ENCODE measurements around the gene SLC12A7.
"Not testable (repeated sequence)": the region's sequence is repeated elsewhere in the genome, so short reads cannot be mapped to it uniquely, and the experiment has no call there.

SLC12A7 gene

DNA sequence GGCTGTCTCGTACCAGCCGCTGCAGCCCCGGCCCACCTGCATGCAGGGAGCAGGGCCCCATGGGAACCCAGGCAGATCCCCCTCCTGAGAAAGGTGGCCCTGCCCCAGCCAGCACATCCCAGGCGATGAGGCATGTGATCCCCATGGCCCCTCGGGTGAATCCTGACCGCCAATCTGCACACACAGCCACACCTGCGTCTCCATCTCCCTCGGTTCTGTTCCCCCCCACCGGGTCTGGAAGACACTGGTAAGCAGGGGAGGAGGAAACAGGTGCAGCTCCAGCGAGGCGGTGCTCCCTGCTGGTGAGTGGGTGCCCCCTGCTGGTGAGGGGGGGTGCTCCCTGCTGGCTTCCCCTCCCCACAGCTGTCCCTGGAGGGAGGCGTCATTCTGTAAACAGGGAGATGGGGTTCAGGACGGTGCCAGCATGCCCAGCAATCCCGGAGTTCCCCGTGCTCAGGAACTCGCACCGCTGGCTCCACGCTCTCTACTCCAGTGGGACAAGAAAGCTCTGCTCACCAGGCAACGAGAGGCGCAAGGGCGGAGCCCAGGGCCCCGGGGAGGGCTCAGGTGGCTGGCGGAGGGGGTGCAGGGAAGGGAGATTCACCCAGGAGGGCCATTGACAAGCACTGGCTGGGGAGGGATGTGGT is 28.4 kb upstream of the SLC12A7 start:
- DNase-seq: peak; percentile 73

DNA sequence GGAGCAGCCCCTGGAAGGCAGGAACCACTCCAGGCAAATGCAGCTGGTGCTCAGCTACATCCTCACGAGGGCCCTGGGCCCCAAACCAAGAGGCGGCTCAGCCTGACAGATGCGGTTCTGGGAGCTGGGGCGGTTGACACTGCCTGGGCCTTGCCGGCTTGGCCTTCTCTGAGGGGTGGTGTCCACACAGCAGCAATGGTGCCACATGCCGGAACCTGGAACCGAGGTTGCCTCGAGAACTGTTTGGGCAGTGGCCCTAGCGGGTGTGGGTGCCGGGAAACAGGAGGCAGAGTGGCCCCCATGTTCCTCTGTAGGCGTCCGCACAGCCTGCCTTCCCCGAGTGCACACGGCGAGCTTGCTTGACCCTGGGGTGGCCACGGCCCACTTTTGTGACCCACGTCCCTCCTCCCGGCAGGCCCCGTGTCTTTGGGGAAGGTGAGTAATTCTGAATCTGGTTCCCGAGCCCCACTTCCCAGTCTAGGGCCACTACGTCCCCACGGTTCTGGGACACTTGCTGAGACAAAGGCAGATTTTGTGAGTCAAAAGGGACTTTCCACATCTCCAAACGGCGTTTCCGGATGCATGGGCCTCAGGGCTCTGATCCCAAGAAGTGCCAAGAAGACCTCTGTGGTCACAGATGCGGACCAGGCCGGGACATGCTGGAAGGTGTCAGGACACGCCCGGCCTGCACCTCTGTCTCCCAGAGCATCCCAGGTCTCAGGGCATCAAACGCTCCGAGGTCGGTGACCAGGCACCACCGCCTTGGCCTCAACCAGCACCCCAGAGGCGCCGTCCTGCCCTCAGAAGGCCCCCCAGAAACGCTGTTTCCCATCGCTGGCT is 27.7 kb upstream of the SLC12A7 start:
- DNase-seq: no peak

DNA sequence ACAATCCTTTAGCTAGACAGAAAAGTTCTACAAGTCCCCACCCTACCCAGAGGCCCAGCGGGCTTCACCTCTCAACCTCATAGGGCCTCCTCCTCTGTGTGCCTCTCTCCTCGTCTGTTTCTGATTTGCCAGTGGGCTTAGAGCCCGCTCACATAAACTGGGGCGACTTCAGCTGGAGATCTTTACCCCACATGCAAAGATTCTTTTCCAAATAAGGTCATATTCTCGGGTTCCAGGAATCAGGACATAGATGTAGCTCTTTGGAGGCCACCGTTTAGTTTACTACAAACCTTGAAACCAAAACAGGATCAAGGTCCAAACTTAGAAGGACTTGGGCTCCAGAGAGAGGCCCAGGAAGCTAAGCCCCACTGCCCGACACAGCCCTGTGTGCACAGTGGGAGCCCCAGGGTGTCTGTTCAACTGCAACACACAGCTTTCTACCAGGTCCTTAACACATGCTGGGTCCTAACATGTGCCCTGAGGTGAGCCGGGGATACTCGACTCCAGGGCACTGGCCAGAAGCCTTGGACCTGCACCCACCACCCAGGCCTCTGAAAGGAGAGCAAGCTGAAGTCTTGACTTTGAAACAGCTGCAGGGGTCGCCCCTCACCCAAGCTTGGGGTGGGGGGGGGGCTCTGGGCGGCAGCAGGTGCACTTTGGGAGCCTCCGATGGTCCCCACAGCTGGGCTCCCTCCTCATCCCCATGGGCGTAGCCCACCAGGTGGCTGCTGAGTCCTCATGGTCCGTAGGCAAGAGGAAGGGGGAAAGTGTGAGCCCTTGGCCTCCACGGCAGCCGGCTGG is 26.8 kb upstream of the SLC12A7 start:
- DNase-seq: no peak

DNA sequence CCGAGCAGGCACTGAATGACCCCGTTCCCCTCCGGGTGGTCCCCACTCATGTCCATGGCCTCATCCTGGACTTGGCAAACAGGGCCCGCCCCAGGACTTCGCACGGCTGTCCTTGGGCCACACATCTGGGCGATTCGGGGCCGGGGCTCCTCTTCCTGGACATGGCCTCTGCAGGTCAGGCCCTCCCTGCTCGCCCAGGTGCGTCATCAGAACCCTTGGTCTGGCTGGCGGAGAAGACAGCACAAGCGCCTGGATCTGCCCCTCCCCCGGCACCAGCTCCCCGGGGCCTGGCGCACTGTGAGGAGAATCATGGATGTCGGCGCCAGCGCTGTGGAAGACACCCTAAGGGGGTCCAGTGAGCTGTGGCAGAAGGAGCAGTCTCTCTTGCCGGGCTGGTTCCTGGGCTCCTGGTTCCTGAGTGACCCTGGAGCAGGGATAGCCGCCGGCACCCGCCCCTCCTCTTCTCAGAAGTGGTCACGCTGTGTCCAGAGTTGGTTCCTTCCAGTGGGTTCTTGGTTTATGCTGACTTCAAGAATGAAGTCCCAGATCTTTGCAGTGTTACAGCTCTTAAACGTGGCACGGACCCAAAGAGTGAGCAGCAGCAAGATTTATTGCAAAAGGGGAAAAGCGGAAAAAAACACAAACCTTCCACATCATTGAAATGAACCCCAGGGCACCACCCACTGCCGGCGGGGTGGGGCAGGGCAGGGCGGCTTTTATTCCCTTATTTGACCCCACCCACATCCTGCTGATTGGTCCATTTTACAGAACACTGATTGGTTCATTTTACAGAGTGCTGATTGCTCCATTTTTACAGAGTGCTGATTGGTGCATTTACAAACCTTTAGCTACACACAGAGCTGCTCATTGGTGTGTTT is 25.9 kb upstream of the SLC12A7 start:
- DNase-seq: no peak

DNA sequence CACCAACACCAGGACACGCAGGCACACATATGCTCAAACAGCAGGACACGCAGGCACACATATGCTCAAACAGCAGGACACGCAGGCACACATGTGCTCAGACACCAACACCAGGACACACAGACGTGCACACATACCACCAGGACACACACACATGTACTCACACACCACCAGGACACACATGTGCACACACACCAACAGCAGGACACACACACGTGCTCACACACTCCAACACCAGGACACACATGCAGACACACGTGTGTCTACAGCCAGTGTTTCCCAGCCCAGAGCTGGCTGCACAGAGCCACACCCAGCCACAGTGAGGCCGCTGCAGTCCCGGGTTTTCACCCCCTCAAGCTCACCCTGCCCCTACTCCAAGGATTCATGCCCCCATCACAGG is 25.0 kb upstream of the SLC12A7 start:
- DNase-seq: no peak

DNA sequence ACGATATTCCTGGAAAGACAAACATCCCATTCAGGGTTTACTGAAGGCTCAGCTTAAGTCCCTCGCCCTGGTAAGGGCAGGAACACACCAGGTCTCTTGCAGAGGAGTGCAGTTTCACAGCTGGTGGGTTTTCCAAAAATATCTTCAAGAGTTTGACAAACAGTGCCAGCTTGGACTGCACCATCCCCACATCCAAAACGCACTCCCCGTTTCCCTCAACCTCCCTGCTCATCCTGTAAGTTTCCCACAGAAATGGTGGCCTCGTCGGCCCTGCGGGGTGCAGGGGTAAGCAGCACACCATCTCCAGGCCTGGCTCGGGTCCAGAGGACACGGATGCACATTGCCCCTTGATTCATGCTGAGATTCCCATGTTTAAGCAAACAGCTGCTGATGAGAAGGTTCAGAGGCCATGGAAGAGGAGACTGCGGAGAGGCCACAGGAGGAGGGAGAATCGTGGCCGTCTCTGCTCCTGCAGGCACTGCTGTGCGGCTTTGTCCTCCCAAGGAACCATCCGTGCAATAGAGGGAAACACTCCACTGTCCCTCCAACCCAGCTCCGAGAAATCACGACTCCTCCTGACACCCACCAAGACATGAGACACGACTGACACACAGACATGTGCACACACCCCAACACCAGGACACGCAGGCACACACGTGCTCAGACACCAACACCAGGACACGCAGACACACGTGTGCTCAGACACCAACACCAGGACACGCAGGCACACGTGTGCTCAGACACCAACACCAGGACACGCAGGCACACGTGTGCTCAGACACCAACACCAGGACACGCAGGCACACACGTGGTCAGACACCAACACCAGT is 24.0 kb upstream of the SLC12A7 start:
- no peak for DNase-seq

DNA sequence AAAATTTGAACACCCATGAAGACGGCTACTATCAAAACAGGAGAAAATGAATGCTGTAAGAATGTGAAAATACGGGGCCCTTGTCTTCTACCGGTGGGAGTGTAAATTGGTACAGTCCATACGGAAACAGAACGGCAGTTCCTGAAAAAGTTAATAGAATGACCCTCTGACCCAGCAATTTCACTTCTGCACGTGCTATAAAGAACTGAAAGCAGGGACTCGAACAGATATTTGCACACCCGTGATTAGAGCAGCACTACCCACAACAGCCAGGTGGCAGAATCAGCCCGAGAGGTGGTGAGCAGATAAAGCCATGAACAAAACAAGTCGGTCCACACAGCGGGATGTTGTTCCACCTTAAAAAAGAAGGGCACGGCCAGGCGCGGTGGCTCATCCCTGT is 22.6 kb upstream of the SLC12A7 start:
- DNase-seq: no peak

DNA sequence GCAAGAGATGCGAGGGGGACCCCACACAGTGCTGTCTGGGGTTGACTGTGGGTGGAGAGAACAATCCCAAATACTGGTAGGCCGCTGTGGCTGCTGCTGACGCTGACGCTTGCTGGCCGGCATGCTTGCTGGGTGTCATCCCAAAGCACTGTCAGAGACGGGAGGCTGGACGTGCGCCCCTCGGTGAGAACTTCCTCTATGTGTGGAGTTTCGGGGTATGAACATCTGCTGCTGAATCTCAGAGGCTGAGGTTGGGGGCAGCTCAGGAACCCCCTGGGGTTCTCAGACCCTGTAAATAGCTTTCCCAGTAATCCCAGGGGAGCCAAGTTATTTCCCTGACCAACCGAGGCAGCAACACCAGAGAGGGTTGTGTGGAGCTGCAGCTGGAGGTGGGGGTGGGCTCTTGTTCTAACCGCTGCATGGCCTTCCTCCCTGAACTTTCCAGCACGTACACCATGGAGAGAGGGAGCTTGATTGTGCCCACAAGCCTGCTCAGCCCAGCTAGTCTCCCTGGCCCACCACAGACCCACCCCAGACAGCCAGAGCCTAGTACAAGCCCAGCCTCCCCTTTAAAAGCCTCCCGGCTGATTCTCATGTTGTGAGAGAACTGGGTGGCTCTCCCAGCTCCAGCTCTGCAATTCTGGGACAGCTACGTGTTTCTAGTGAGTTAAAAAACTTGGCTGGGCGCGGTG is 21.8 kb upstream of the SLC12A7 start:
- DNase-seq: no peak

DNA sequence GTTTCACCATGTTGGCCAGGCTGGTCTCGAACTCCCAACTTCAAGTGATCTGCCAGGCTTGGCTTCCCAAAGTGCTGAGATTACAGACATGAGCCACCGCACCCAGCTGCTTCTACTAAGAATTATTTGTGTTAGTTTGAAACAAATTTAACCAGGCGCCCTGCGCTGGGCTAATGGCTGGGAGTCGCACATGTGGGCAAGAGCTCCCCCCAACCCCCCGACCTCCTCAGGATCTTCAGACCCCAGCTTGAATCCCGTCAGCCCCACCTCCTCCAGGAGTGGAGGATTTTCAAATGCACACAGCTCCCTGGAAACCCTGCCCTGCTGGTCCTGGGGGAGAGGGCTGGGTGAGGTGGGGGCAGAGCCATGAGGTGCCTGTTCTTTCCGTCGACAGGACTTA is 21.2 kb upstream of the SLC12A7 start:
- no peak for DNase-seq

DNA sequence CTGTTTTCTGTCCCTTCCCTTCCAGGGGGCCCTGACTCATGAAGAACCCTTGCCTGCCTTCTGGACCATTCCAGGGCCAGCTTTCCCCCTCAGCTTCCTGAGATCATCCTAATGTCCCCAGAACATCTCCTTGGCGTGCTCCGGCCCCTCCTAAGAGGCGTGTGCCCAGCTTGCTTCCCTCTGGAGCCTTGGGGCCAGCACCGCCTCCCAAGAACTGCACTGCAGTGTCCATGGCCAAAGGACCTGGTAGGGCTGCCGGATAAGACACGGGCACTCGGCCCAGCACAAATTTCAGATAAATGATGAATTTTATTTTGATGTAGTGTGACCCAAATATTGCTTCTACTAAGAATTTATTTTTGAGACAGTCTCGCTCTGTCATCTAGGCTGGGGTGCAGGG is 20.7 kb upstream of the SLC12A7 start:
- no peak for DNase-seq

DNA sequence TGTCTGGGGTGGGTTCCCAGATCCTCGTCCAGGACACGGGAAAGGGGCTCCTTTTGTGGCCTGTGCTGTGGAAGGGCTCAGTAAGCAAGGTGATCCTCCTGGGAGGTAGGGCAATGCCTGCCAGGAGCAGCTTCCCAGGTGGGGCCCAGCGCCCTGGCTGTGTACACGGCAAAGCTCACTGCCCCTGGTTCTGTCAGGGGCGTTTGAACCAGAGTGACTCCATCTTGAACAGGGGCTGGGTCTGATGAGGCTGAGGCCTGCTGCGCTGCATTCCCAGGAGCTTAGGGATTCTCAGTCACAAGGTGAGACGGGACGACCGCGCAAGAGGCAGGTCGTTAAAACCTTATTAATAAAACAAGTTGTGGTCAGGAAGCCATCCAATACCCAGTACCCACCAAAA is 19.9 kb upstream of the SLC12A7 start:
- no peak for DNase-seq

DNA sequence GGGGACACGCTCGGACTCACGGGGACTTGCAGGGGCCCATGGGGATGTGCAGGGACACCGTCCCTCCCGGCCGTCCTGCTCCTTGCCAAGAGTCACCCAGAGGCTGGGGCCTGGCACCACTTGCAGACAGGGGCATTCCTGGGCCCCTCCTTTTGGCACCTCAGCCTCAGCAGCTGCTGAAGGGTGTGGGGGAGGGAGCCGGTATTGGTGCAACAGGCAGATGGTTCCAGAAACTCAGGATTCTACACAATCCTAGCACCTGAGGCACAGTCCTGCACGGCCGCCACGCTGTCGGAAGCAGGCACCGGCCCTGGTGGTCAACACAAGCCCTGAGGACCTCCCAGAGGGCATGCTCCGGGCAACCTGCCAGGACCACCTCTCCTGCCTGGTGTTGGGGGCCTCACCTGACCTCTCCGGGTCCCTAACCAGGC is 19.3 kb upstream of the SLC12A7 start:
- no peak for DNase-seq

DNA sequence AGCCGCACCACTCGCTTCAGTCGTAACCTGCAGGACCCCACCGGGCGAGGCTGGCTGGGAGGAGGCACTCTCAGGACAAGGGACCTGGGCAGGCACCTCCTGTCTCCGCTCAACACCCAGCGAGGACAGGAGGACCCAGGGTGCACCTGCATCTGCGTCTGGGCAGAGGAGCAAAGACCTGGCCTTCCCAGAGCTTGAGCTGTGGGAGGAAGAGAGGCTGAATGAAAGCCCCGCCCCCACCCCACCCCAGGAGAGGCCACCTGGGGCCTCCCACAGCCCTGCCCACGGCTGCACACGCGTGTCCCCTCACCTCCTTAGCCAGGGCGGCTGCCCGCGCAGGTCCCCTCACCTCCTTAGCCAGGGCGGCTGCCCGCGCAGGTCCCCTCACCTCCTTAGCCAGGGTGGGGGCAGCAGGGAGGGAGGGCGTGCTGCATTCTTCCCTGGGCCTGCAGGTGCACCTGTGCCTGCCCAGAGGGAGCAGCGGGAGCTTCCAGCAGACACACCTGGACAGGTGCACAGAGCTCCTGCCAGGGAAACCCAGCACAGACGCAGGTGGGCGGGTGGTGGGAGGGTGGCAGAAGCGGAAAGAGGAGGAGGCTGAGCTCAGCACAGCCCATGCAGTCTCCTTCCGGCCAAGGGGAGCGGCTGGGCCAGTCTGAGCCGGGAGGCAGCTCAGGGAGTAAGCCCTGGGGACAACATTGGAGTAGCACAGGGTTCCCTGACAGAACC is 18.5 kb upstream of the SLC12A7 start:
- DNase-seq: no peak

DNA sequence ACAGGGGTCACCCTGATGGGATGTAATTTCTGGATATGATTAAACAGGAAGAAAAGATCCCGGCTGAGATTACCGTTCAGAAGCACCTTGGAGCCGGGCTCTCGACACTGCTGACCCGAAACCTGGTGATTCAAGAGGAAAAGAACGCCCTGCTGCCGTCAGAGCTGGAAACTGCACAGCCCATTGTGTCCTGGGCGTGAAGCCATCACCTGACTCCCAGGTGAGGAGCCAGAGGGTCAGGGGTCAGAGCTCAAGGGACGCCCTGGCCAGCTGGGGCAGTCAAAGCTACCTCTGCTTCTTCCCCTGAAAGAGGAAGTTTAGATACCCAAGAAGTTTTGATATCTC is 17.8 kb upstream of the SLC12A7 start:
- DNase-seq: no peak

DNA sequence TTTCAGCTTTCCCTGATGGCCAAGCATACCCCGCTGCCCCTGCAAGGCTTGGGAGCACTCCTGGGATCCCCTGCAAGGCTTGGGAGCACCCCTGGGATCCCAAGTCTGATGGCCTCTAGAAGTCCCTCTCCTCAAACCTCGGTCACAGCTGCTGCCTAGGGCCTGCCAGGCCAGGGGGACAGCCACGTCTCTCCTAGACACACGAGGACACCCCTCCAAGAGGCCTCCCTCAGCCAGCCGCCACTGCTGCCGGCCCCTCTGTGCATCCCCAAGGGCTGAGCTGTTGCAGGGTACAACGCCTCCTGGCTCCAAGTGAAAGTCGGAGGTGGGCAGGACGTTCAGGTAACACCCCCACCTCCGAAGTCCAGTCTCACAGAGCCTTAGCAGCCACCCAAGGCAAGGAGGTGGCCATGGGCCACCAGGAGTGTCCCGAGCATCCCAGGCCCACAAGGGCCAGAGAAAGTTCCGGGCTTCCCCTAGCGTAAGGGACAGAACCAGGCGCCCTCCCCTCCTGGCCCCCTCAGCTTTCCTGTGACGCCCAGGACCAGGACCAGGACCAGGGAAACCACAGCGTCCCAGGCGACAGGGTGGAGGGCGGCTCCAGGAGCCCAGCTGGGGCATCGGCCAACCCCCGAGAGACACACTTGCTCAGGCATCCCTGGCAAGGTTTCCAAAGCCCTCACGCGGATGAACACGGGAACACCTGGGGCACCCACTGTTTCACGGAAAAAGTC is 17.3 kb upstream of the SLC12A7 start:
- no peak for DNase-seq

DNA sequence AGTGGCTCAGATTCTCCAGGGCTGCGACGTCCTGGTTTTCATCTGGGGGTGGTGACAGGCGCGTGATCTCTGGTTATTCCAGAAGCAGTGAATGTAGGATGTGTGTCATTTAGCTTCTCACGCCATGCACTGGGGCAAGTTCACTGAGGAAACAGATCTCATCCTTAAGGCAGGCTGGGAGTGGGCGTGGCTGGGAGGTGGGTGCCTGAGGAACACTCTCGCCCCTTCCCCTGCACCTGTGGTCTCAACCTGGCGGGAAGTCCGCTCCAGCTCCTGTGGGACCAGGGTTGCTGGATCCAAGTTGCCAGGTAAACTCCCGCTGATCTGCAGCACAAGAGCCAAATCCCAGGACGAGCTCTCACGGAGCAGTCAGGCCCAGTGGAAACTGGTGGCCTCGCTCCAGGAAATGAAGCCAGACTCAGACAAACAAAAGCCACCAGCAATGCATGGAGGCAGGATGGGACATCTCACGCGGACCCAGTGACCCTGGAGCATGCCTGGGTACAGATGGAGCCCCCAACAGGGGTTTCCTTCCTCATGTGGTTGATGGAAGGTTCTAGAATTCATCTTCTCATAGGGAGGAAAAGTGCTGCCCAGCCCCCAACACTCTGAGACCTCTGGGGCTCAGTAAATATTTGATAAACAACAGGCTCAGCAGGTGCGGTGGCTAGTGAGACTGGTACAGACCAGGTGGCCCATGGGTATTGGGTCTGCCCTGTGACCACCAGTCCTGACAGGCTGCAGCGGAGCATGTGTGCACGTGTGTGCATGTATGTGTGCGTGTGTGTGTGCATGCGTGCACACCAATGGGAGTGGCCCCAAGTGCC is 16.3 kb upstream of the SLC12A7 start:
- DNase-seq: no peak

DNA sequence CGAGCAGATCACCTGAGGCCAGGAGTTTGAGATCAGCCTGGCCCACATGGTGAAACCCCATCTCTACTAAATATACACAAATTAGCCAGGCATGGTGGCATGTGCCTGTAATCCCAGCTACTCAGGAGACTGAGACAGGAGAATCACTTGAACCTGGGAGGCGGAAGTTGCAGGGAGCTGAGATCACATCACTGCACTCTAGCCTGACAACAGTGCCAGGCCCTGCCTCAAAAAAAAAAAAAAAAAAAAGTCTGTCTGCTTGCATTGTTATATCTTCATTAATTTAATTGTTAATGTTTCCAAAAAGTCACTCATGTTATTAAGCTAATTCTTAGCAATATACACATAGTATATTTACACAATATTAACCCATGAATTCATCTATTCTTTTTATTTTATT is 13.8 kb upstream of the SLC12A7 start:
- not testable (repeated sequence) for DNase-seq

DNA sequence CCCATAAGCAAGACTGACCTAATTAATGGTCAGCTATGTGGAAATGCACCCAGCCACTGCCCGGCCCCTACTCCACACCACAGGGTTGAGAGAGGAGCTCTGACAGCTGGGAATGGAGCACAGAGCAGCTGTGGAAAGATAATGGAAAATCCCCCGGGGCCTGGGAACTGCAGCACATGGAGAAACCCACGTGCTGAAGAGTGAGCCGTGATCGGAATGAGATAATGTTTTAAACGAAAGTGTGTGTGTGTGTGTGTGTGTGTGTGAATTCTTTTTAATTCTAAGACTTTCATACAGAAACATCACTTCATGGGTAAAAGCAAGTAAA is 13.1 kb upstream of the SLC12A7 start:
- no peak for DNase-seq
